Activated CD4-positive, alpha-beta T cell treated with anti-CD3 and anti-CD28 coated beads, Interleukin-2, amount 50 U/mL, for 4 hours (primary cell): ENCODE data around the gene XPC.
"Not testable (repeated sequence)": the region's sequence is repeated elsewhere in the genome, so short reads cannot be mapped to it uniquely, and the experiment has no call there.

Experiments
- DNase-seq, 2 experiments: peaks; one replicate each; pipeline ENCODE4 v3.0.0-alpha.2; 2020

The XPC gene

GRCh38 chr3:14131134-14131533 lies 47.3 kb downstream of the XPC start:
- DNase-seq: no peak

DNA sequence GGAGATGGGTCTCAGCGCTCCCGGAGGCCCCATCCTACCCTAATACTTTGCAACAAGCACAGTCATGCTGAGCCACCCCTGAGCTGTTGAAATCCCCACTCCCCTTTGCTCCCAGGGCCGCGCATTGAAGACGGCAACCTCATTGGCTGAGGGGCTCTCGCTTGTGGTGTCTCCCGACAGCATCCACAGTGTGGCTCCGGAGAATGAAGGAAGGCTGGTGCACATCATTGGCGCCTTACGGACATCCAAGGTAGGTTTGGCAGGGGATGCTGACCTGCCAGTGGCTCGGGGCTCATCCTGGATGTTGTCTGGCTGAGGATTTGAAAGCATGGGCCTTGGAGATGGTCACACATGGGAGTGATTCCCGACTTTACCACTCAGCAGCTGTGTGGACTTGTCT lies 47.7 kb downstream of the XPC start:
- no peak for DNase-seq

- DNase-seq: no peak
Observed at GRCh38 chr3:14130230-14130629, 48.2 kb downstream of the XPC start.

DNA sequence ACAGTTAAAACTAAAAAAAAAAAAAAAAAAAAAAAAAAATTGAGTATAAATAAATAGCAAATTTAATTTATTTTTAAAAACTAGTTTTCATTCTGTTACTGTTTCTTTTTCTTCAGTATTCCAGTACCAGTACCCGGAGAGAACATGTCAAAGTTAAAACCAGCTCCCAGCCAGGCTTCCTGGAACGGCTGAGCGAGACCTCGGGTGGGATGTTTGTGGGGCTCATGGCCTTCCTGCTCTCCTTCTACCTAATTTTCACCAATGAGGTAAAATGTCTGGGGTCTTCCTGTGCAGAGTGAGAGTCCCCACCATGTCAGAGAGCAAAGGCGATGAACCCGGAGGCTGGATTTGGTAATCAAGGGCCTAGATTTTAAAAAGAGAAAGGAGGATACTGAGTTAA lies 49.1 kb downstream of the XPC start:
- DNase-seq: no peak

DNA sequence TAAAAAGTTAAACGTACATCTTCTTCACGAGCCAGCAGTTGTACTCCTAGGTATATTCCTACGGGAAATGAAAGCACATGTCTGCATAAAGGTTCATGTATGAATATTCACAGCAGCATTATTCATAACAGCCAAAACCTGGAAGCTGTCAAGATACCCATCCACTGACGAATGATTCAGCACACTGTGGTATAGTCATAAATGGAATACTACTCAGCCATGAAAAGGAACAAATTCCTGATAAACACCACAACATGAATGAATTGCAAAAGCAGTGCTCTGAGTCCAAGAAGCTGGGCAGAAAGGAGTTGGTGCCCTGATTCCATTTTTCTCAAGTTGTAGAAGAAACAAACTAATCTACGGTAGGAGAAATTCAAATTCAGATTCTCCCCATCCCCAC lies 49.7 kb downstream of the XPC start:
- DNase-seq: no peak

GRCh38 chr3:14127516-14128161 lies 50.8 kb downstream of the XPC start:
- no peak for DNase-seq

DNA sequence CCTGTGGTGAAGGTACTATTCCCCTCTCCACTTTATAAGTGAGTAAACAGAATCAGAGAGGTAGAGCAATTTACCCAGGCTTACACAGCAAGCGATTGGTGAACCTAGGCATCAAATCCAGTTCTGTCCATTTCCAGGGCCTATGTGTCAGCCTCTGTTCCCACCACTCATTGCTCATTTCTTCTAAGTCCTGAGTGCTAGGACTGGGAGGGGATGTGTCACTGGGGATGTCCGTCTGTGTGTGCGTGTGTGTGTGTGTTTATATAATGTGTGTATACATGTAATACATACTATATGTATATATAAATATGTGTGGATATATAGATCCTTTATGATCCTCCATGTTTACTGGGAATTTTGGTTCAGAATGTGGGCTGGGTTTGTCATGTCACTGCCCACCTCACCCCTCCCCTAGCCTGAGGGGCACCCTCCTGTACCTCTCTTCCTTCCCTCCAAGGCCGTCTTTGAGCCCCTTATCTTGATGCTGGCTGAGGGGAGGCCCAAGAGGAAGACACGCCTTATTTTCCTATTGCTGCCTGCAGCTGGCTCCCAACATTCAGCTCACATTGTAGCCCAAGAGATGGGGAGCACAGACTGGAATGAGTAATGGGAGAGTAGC lies 51.4 kb downstream of the XPC start:
- DNase-seq: no peak

GRCh38 chr3:14126017-14126886 lies 52.1 kb downstream of the XPC start:
- DNase-seq: no peak

- peak; percentile 62 to 65 for DNase-seq
Observed at GRCh38 chr3:14125193-14126016, 53.0 kb downstream of the XPC start.

GRCh38 chr3:14124615-14125192 lies 53.7 kb downstream of the XPC start, which contains the start of the genes CHCHD4 and TMEM43:
Gene CHCHD4 (minus strand): TSS chr3:14124870. CDS start chr3:14124676, 194 bp downstream.
Gene TMEM43 (plus strand): TSS chr3:14125052. CDS start chr3:14125194, 142 bp downstream.
- peak; percentile 98 for DNase-seq

- DNase-seq: peak; percentile 56 to 59
Observed at GRCh38 chr3:14124223-14124614, 54.2 kb downstream of the XPC start.

GRCh38 chr3:14123308-14124222 lies 54.8 kb downstream of the XPC start:
- no peak for DNase-seq

GRCh38 chr3:14122301-14122700 lies 56.1 kb downstream of the XPC start:
- no peak for DNase-seq

- DNase-seq: no peak
Observed at GRCh38 chr3:14121859-14122258, 56.5 kb downstream of the XPC start.

DNA sequence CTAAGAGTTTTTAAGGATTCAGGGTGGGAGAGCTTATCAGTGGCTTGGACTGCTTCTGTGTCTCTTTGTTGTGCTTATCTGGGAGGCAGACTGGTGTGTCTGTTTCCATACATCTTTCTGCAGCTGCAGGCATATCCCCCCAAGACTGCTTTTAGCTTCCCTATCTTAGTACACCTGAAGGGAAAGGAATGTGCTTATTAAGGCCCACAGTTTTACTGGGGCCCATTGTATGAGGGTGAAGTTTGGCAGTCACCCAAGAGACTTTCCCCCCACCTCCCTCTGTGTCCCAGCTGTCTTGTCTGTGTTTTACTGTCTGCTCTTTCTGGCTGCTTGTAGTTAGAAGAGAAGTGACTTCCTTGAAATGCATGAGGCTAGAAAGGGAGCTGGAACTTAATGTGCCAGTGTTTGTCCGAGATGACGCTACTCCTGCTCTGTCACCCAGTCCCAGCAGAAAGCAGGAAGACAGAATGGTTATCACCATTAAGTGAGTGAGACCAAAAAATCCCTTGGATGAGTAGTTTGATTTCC lies 57.4 kb downstream of the XPC start:
- DNase-seq: not testable (repeated sequence)

- DNase-seq: no peak
Observed at GRCh38 chr3:14120111-14120920, 58.1 kb downstream of the XPC start.

GRCh38 chr3:14119651-14120050 lies 58.8 kb downstream of the XPC start:
- DNase-seq: no peak

GRCh38 chr3:14118400-14119381 lies 59.7 kb downstream of the XPC start:
- DNase-seq: no peak
